CD4-positive, alpha-beta T cell treated with Interferon alpha-2 for 1 hour (primary cell): ENCODE data around the gene C1orf35.

Experiments used
- DNase-seq, 2 donors: peaks; one replicate each; pipeline ENCODE4 v3.0.0-alpha.2; 2020 to 2022

Gene C1orf35

DNA sequence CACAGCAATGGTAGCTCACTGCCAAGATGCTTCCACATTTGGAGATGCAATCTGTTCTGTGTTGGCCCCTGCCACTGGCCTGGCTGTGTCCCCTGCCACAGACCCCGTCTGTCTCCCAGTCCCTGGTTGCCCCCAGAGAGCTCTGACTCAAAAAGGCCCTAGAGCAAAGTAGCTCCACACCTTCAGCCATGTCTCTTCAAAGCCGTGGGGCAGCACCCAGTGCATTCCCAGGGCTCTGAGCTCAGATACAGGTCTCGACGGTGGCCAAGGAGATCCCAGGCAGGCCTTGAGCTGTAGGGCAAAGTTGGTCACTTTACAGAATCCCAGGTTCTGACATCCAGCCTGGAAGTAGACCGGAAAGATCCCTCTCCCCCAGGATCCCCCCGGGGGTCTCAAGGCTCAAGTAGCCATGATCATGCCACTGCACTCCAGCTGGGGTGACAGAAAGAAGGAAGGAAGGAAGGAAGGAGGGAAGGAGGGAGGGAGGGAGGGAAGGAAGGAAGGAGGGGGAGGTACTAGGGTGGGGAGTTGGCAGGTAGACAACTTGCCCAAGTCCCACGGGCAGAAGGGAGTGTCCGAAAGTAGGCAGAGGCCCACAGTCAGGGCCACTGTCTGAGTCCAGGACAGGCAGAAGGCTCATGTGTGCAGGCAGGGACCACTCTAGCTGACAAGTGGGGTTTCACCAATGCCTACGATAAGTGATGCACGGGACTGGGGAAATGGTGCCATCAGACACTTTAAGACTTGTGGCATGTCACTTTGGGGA is 25.4 kb downstream of the C1orf35 start:
- no peak for DNase-seq

DNA sequence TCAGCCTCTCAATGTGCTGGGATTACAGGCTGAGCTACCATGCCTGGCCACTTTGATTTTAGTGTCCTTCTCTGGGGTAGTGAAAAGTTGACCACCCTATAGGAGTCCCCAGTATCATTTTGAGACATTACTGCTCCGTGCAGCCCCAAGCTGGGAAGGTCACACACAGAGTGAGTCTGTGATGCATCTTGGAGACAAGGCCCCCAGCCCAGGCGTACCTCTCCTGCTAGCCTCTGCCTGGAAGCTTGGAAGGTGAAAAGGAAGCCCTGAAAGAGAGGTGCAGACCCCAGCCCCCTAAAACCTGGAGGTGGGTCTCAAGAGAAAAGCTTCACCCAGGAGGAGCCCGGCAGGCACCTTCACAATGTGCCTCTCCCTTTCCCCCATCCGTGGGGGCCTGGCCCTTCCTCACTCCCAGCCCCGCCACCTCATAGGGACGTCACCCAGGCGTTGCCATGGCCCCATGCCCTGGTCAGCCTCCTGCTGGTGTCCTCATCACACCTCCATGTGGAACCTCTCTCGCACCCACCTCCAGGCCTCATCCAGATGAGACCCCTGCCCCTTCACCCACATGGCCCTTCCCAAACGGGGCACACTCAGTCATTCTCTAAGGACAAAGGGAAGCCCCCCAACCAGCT is 26.2 kb downstream of the C1orf35 start:
- no peak for DNase-seq

DNA sequence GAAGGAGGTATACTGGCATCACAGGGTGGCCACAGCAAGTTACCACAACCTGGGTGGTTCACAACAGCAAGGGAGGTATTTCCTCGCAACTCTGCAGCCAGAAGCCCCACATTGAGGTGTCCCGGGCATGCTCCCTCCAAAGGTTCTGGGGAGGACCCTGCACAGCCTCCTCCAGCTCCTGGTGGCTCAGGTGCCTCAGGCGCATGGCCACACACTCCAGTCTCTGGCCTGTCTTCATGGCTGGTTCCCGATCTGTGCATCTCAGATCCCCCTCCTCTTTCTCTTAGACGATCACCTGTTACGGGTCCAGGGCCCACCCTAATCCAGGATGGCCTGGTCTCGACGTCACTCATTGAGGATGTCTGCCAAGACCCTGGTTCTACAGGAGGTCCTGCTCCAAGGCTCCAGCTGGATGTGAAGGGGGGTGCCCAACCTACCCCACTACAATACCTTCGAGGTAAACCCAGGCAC is 27.3 kb downstream of the C1orf35 start:
- DNase-seq = no peak

DNA sequence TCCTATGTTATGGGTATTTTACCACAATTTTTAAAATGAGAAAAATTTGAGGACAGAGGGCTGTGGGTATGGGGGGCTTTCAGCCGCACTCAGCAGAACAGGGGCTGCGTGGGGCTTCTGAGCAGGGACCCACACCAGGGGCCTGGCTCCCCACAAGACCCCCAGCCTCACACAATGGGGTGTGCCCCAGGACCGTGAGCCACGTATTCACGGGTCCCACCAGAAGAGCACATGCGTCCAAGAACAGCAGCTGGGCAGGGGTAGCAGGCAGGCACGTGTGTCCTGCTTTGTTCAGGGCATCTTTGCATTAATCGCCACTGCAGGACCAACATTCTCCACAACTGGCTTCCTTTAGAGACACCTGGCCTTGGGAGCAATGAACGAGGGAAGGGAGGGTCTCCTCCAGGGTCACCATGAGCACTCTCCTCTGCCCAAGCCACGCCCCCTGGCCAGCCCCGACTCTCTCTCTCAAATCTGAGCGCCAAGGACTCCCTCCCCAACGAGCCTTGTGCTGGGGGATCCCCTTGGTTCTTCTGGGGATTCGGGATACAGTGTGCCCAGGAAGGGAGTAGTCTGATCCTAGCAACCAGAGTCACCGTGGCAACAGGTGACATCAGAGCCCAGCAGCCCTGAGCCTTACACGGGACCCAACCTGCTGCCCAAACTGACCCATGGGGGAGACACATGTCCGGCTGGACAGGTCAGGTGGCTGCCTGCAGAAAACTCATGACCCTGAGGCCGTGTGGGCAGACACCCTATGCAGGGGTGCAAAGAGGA is 28.0 kb downstream of the C1orf35 start:
- DNase-seq = no peak

DNA sequence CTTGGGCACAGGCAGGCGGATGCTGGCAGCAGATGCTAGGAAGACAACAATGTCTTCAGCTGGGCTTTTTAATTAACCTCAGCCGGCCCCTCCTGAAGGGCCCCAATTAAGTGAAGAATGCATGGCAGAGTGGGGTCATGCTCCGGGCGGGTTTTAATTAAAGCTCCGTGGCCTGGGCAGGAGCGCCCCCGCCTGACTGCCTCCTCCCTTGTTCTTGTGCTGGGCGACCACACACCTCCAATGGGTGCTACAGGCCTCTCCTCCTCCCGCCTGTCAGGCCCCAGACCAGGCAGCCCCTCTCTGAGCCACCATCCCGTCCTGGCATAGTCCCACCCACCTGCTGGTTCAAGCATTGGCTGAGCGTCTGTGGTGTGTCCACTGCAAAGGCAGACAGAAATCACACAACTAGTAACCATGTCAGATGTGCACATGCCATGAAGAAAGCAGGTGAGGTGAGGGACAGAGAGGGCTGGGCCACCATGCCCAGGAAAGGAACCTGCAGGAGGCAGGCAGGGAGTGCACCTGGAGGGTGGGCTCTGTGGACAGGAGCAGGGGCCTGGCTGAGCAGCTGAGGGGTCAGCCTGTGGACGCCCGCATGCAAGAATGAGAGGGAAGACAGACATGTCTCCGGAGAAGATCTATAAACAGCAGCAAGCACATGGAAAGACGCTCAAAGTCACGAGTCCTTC is 29.1 kb downstream of the C1orf35 start:
- no peak for DNase-seq

DNA sequence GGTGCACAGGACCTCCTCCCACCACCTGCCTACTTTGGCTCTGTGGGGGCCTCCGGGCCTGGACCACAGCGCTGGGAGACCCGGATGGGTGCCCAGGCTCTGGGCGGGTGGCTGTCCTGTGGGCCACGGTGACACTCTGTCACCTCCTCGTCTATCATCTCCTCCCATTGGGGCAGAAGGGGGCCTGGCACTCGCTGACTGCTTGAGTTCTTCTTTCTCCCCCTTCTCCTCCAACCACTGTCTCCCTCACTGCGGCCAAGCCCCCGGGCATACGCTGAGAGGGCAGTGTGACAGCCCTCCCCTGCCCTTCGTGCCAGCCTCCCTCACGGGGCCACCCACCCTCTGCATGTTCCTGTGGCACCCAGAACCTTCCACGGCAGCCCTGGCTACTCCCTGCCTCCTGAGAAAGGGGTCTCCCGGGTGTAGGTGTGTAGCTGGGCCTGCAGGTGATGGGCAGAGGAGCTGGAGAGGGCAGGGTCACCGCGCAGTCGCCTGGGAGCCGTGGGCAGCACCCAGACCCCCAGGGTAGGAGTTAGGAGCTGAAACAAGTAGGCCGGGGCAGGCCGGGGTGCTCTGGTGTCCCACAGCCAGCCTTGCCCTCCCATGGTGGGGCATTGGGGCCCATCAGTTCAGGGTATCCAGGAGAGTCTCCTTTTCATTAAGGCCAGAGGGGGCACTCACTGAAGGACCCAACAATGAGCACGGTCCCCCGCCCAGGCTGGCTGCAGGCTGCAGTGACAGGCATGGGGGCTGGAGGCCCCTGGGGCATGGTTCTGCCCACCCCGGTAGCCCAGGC is 29.9 kb downstream of the C1orf35 start:
- DNase-seq = no peak

DNA sequence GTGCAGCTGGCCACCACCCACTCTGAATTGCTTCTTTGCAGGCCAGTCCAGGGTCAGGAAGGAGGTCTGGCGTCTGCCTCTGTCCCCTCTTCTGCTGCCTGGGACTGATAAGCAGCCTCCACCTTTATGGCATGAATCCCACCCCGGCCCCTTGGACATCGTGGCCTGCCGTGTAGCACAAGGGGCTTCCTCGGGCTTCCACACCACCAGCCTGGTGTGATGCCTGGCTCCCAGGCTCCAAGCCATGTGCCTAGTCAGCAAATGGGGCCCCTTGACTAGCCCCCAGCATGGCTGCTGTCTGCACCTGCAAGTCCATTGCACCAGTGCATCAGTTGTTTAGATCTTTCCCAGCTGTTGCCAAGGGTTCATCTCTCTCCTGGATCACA is 30.5 kb downstream of the C1orf35 start:
- no peak for DNase-seq

DNA sequence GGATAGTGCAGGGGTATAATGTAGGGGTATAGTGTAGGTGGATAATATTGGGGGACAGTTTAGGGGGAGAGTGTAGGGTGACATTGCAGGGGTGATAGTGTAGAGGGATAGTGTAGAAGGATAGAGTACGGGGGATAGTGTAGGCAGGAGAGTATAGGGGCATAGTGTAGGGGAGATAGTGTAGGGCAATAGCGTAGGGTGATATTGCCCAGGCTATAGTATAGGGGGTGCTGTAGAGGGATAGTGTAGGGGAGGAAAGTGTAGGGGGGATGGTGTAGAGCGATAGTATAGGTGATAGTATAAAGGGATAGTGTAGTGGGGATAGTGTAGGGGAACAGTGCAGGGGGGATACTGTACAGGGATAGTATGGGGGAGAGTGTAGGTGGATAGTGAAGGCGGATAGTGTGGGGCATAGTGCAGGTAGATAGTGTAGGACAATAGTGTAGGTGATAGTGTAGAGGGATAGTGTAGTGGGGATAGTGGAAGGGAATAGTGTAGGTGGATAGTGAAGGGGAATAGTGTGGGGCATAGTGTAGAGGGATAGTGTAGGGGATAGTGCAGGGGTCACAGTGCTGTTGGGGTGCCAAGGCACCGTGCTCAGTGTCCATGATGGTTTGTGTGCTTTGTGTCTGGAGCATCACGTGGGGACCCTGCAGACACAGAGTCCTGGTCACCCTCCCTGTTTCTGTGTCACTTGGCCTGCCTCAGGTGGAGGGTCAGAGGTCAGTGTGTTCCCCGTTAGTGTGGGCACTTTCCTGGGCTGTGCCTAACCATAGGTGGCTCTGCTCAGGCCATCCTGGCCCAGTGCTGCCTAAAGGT is 31.1 kb downstream of the C1orf35 start:
- DNase-seq = no peak

DNA sequence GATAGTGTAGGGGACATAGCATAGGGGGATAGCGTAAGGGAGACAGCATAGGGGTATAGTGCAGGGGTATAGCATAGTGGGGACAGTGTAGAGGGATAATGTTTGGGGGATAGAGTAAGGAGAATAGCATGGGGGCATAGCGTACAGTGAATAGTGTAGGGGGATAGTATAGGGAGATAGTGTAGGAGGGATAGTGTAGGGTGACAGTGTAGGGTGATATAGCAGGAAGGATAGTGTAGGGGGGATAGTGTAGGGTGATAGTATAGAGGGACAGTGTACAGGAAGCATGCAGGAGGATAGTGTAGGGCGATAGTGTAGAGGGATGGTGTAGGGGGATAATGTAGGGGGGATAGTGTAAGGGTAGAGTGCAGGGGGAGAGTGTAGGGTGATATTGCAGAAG is 32.3 kb downstream of the C1orf35 start:
- DNase-seq = no peak

DNA sequence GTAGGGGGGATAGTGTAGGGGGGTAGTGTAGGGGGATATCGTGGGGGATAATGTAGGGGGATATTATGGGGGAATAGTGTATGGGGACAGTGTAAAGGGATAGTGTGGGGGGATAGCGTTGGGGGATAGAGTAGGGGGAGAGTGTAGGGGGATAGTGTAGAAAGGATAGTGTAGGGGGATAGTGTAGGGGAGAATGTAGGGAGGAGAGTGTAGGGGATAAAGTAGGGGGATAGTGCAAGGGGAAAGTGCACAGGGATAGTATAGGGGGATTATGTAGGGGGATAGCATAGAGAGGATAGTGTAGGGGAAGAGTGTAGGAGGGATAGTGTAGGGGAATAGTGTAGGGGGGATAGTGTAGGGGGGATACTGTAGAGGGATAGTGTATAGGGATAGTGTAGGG is 33.0 kb downstream of the C1orf35 start:
- no peak for DNase-seq

DNA sequence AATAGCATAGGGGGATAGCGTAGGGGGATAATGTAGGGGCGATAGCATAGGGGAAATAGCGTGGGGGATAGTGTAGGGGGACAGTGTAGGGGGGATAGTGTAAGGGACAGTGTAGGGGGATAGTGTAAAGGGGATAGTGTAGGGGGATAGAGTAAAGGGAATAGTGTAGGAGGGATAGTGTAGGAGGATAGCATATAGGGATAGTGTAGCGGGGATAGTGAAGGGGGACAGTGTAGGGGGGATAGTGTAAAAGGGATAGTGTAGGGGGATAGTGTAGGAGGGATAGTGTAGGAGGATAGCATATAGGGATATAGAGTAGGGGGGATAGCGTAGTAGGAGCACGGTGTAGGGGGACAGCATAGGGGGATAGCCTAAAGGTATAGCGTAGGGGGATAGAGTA is 34.8 kb downstream of the C1orf35 start:
- DNase-seq = no peak

DNA sequence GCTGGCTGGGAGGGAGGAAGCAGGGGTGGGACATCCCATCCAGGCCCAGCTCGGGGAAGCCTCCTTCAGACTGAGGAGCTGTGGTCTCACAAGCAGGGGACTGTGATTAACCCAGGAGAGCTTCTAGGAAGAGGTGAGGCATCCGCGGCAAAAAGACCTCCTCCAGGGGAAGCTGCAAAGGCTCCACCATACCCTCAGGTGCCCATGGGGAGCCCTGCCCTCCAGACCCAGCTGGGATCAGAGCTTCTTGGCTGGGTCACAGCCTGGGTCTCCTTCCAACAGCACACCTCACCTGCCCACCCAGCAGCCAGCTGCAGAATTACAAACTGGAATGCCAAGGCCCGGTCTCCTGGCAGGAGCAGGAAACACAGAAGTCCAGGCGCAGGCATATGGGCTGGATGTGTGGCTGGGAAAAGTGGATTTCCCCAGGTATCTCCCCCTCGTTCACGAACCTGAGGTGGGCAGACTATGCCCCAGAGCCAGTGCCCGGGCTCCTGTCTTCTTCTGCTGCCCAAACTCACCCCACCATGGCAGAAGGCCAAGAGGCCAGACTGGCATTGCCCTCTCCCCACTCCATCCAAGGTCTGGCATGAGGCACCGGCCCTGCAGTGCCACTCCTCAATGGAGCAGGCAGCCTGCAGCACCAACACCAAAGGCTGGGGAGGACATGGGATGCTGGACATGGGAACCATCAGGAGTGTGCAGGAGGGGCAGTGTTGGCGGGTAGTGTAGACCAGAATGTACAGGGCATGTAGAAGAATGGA is 36.1 kb downstream of the C1orf35 start:
- no peak for DNase-seq

DNA sequence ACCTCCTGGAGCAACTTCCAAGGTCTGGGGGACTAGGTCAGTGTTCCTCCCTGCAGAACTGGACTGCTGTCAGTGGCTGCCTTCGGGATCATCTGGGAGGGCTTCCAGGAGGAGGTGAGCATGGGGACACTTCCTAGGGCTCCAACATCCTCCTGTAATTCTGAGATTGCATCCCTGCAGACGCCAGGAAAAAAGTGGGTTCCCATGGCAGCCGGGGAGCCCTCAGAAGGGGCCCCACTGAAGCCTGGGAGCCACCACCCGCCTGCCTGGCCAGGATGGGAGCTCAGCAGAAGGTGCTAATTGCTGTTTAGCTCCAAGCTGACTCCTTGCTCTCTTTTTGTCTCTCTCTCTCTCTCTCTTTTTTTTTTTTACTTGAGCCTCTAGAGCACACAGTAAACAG is 36.7 kb downstream of the C1orf35 start:
- DNase-seq = no peak

DNA sequence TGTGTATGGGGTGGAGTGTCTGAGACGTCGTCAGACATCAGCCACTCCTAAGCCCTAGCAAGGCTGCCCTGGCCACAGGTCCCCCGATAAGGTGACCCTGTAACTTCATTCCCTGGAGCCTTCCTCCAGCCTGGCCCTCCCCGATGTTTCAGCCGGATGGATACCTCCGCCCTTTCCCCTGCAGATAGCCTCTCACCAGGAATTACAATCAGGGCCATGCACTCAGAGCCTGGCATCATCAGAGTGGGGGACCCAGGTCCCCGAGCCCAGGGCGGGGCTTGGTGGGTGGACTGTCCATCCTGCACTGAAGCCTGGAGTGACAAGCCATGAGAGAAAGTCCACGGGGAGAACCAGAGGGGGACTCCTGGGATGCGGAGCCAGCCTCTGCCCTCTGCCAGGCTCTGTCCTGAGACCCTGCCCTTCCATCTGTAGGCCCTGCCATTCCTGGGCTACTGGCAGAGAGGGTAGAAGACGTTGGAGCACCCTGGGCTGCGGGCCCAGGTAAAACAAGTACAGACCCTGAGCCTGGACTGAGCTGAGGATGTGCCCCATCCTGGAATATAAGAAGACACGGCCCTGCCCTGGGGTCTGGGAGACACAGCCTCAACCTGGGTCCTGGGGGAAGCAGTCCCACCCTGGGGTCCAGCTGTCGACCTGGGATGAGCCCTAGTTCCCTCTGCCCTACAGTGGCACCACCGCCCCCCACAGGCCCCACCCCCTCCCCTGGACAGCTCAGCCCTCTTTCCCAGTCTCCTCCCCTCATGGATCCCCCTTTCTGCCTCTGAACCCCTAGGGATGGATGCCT is 37.4 kb downstream of the C1orf35 start:
- DNase-seq = no peak

DNA sequence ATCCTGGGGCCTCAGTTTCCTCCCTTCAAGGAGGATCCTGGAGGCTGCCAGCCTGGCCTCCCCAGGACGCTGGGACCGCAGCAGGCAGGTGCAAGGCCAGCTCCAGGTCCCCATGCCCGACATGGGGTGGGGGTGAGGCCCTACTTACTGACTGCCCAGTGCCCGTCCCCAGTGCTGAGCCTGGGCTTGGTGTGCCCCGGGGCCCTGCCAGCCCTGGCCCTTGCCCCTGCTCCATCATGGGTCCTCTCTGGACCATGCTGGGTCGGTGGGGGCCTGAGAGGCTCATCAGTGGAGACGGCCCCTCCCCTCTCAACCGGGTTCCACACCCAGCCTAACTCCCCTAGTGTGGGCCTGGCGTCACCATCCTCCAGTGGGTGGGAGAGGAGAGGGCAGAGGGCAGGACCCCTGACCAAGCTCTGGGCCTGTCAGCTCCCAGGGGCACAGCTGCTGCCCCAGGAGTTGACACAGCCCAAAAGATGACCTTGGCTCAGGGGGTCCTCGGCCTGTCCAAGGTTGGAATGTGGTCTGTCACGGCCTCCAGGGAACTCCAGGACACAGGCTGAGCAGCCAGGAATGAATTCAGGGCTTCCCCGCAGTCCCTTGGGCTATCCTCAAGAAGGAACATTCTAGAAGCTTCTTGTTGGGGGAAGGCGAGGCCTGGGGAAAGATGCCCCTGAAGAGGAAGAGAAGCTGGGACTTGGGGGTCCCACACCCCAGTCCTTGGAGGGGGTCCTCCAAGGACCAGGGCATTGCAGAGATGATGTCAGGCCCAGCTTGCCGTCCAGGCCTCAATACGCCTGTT is 38.2 kb downstream of the C1orf35 start:
- DNase-seq = no peak

DNA sequence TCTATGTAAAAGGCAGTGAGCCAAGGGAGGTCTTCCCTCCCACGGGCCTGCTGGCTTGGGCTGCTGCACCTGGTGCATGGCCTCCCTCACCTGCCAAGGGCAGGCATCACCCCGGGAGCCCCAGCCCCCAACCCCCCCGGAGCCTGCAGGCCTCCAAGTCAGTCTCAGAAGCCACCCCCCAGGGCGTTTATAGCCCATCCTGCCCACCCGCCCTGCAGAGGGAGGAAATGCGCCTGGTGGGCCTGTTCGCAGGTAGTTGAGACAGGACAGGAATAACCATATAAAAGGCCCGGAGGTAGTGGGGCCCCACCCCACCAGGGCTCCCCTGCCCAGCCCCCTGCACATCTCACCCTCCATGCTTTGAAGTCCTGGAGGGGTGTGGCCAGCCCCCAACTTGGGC is 38.8 kb downstream of the C1orf35 start:
- no peak for DNase-seq

DNA sequence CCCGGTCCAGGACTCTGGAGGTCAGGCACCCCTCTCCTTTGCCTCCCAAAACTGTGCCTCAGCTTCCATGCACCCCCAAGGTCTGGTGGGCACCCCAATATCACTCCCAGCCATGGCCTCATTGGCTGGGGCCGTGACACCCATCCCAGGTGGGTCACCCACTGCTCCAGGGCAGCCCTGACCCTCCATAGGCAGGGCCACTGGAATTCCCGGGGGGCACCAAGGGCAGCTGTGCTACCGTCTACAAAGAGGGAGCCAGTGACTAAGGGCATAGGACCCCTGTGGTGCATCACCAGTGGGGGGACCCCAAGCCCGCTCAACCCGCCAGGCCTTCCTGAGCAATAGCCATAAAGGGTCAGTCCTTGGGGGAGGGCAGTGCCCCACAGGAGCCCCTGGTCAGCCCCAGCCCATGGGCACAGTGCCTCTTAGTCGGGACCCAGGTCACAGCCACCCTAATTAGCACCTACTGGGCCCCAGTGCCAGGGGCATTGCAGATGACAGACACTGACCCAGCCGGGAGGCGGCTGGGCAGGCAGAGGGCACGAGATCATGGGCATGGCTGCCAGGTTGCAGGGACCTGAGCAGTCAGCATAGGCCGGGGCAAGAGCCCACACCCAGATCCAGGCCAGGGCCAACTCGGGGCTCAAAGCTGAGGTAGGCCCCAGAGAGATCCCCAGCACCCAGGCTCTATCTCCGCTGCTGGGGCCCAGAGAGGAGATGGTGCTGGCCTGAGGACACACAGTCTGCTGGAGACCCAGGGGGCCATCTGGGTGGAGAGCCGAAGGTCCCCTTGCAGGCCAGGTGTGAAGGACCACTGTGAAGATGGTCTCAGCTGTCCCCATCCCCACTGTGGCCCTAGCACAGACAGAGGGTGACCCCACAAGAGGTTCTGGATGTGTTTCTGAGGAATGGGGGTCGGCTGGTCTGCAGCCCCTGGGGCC is 39.6 kb downstream of the C1orf35 start:
- no peak for DNase-seq

DNA sequence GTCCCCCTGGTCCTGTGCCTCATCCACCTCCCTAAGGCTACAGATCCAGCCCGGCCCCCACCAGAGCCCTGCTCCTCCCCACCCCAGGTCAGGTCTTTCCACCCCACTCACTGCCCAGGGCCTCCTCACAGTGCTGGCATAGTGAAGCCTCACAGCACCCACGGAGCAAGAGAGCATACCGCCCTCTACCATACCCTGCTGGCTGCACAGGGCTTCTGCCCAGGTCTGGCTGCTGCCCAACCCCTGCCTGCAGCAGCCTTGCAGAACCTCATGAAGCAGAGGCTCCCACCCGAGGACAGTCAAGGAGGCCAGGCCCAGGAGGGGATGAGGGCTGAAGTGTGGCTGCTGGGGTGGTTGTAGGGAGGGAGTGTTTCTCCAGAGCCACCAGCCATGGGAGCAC is 40.3 kb downstream of the C1orf35 start:
- no peak for DNase-seq
